Activated CD4-positive, alpha-beta T cell treated with anti-CD3 and anti-CD28 coated beads for 4 hours (primary cell): ENCODE results near the gene PTGIR.

Experiments used
- DNase-seq, 2 donors: peaks; one replicate each; pipeline ENCODE4 v3.0.0-alpha.2; 2020

PTGIR gene

DNA sequence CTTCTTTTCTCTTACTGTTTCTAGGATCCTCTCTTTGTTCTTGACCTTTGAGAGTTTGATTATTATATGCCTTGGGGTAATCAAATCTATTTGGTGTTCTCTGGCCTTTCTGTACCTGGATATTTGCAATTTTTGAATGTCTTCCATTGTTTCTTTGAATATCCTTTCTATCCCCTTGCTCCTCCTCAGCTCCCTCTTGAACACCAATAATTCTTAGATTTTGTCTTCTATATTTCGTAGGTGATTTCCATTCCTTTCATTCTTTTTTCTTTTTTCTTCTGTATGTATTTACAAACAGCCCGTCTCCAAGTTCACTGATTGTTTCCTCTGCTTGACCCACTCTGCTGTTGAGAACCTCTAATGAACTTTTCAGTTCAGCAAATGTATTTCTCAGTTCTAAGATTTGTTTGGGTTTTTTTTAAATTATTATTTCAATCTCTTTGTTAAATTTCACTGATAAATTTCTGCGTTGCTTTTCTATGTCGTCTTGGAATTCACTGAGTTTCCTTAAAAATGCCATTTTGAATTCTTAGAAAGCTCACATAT is 26.4 kb downstream of the PTGIR start:
- no peak for DNase-seq

DNA sequence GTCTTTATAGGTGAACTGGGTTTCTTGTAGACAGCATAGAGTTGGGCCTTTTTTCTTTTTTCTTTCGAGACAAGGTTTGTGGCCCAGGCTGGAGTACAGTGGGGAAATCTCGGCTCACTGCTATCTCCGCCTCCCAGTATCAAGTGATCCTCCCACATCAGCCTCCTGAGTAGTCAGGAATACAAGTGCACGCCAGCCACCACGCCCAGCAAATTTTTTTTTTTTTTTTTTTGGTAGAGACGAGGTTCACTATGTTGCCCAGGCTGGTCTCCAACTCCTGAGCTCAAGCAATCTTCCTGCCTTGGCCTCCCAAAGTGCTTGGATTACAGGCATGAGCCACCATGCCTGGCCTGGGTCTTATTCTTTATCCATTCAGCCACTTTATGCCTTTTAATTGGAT is 28.9 kb downstream of the PTGIR start:
- no peak for DNase-seq

DNA sequence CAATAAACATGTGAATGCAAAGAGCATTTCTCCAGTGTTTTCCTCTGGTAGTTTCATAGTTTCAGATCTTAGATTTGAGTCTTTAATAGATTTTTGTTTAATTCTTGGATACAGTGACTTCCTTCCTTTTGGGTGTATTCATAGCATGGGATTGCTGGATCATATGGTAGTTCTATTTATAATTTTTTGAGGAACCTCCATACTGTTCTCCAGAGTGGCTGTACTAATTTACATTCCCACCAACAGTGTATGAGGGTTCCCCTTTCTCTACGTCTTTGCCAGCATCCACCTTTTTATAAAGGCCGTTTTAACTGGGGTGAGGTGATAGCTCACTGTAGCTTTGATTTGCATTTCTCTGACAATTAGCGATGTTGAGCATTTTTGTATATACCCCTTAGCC is 33.0 kb downstream of the PTGIR start:
- DNase-seq: no peak

DNA sequence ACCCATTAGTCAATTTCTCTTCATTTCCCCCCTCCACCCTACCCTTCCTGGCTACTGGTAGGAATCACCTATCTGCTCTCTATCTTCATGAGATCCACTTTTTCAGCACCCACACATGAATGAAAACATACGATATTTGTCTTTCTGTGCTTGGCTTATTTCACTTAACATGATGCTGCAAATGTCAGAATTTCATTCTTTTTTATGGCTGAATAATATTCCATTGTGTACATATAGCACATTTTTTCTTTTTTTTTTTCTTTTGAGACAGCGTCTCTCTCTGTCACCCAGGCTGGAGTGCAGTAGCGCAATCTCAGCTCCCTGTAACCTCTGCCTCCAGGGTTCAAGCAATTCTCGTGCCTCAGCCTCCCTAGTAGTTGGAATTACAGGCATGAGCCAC is 33.6 kb downstream of the PTGIR start:
- no peak for DNase-seq

DNA sequence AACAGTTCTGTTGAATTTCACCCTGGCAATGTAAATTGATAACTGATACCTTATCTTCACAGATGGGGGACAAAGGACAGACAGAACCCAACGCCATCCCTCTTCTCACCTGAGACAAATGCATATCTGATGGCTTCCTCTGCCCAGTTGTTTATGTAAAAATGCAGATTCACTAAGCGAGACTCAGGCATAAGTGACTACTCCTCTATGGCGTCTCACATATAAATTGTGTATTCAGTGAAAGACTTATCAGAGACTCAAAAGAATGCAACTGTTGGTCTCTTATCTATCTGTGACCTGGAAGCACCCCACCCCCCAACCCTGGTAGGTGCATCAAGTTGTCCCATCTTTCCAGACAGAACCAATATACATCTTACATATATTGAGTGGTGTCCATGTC is 37.0 kb downstream of the PTGIR start:
- no peak for DNase-seq

GRCh38 chr19:46586294-46586693 is 38.6 kb downstream of the PTGIR start:
- DNase-seq: no peak

DNA sequence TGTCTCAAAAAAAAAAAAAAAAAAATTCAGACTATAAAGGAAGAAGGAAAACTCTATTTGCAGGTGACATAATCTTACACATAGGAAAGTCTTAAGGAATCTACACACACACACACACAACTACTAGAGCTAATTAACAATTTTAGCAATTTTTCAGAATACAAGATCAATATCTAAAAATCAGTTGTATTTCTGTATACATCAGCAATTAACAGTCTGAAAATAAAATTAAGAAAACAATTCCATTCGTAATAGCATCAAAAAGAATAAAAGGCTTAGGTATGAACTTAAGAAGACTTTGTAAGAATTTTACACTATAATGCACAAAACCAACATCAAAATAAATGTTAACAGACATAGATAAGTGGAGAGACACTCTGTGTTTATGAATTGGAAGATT is 39.4 kb downstream of the PTGIR start:
- no peak for DNase-seq

GRCh38 chr19:46580247-46580646 is 44.6 kb downstream of the PTGIR start:
- DNase-seq: no peak

- DNase-seq: peak; percentile 42 to 44
Measured at GRCh38 chr19:46579361-46579879, 45.5 kb downstream of the PTGIR start.

DNA sequence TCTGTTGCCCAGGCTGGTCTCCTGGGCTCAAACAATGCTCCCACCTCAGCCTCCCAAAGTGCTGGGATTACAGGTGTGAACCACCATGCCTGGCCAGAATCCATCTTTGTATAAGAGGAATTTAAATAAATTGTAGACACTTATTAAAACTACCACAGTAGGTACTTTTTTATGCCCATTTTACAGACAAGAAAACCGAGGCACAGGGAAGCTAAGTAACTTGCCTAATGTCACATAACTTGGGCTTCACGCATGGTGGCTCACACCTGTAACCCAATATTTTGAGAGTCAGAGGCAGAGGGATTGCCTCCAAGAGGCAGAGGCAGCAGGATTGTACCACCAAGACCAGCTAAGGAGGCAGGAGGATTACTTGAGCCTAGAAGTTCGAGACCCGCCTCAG is 46.4 kb downstream of the PTGIR start:
- DNase-seq: no peak

- peak; percentile 20 to 43 for DNase-seq
Measured at GRCh38 chr19:46574533-46574932, 50.4 kb downstream of the PTGIR start.

GRCh38 chr19:46573679-46574498 is 51.0 kb downstream of the PTGIR start:
- no peak for DNase-seq

DNA sequence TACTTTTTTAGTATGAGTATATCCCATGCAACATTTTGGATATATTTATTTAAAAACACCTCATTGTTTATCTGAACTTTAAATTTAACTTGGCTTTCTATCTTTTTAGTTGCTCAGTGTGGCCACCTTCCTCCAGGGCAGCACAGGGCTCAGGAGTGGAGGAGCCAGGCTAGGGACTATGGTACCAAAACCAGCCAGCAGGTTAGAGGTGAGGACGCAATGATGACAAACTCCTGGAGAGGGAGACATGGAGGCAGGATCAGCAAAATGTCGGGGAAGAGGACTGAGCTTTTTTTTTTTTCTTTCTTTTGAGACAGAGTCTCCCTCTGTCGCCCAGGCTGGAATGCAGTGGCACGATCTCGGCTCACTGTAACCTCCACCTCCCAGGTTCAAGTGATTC is 53.4 kb downstream of the PTGIR start:
- DNase-seq: no peak
